Muscle of arm (tissue), 12 donors: ENCODE measurements around the gene PPARG. TPM values are rescaled to one million over a fixed set of nuclear protein-coding genes. Genes with fewer than 3 reads are reported as not detected.
"Not testable (repeated sequence)": the region's sequence is repeated elsewhere in the genome, so short reads cannot be mapped to it uniquely, and the experiment has no call there.

Experiments
- DNase-seq: peaks from one replicate; pipeline ENCODE4 v3.0.0-alpha.2; 2013
- polyA plus RNA-seq, 12 donors: library from polyadenylated mRNA; unstranded; fragments of 120-200 nt; gene quantifications; one replicate each; pipeline ENCODE4 v1.2.1, GENCODE V29; 2013; ENCODE audit not compliant: insufficient read length in 12 of 12

Gene PPARG
- polyA plus RNA-seq, 12 donors, result 2.6 to 20.3 (median 4.5) TPM; not detected in 1

GRCh38 chr3:12276827-12277226, 12.0 kb upstream of the PPARG start:
- DNase-seq, result not testable (repeated sequence)

- no peak for DNase-seq
Observed at GRCh38 chr3:12278566-12278965, 10.3 kb upstream of the PPARG start.

GRCh38 chr3:12279591-12280326, 9.1 kb upstream of the PPARG start:
- no peak for DNase-seq

GRCh38 chr3:12280357-12280806, 8.5 kb upstream of the PPARG start:
- no peak for DNase-seq

- DNase-seq, result no peak
Observed at GRCh38 chr3:12284591-12284990, 4.3 kb upstream of the PPARG start.

GRCh38 chr3:12285003-12285555, 3.8 kb upstream of the PPARG start:
- no peak for DNase-seq

- DNase-seq, result not testable (repeated sequence)
Observed at GRCh38 chr3:12285779-12286178, 3.1 kb upstream of the PPARG start.

- no peak for DNase-seq
Observed at GRCh38 chr3:12286504-12286903, 2.4 kb upstream of the PPARG start.

GRCh38 chr3:12286927-12287726, 1.7 kb upstream of the PPARG start:
- DNase-seq, result no peak

- no peak for DNase-seq
Observed at GRCh38 chr3:12287727-12288181, 1.1 kb upstream of the PPARG start.

- no peak for DNase-seq
Observed at GRCh38 chr3:12289524-12289923, 654 bp downstream of the PPARG start.

- no peak for DNase-seq
Observed at GRCh38 chr3:12292770-12293169, 3.9 kb downstream of the PPARG start.

GRCh38 chr3:12294885-12295580, 6.2 kb downstream of the PPARG start:
- no peak for DNase-seq

GRCh38 chr3:12296511-12296910, 7.6 kb downstream of the PPARG start:
- DNase-seq, result no peak

GRCh38 chr3:12299026-12299425, 10.2 kb downstream of the PPARG start:
- no peak for DNase-seq

GRCh38 chr3:12300137-12300536, 11.3 kb downstream of the PPARG start:
- DNase-seq, result no peak

- DNase-seq, result no peak
Observed at GRCh38 chr3:12301031-12301430, 12.2 kb downstream of the PPARG start.

GRCh38 chr3:12301513-12301912, 12.6 kb downstream of the PPARG start:
- no peak for DNase-seq

GRCh38 chr3:12302564-12302963, 13.7 kb downstream of the PPARG start:
- DNase-seq, result no peak

GRCh38 chr3:12303534-12303933, 14.7 kb downstream of the PPARG start:
- no peak for DNase-seq

- DNase-seq, result no peak
Observed at GRCh38 chr3:12303993-12304392, 15.1 kb downstream of the PPARG start.

GRCh38 chr3:12307136-12307535, 18.3 kb downstream of the PPARG start:
- no peak for DNase-seq
